Left forelimb (tissue), 1 donor: ENCODE data around the gene FOXK2.

Source experiments
- DNase-seq: peaks from one replicate; pipeline ENCODE4 v3.0.0-alpha.2; 2018; ENCODE audit warnings: low spot score

Gene FOXK2

DNA sequence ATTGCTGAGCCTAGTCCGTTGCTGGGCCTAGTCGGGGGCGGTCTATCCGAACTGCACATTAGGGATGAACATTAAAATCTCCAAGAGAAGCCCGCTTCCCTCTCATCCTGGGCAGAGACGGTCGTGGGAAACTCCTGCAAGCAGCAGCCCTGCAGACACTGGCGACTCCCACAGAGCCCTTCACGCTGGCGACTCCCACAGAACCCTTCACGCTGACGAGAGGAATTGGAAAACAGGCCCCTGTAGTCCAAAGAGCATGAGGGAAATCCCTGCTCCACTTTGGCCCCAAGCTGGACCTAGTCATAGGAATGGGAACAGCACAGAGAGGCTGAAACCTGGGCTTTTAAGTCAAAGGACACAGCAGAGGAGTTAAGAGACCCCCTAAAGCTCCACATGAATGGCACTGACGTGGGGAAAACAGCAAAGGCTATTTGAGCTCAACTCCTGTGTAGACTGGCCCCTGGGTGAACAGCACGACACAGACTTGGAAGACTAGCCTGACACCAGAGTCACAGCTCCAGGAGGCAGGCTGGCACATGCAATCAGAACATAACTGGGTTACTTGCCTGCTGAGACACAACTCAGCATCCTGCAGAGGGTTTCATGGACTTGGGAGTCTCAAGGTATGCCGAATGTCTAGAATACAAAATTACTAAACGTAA lies 86.5 kb downstream of the FOXK2 start:
- DNase-seq, result no peak

DNA sequence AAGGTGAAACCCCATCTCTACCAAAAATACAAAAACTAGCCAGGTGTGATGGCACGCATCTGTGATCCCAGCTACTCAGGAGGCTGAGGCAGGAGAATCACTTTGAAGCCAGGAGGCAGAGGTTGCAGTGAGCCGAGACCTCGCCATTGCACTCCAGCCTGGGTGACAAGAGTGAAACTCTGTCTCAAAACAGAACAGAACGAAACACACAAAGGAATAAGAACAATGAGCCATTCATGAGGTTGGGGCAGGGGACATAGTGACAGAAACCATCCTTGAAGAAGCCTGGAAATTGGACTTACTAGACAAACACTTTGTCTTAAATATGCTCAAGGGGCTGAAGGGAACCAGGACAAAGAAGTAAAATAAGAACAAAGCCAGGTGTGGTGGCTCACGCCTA lies 89.3 kb downstream of the FOXK2 start:
- DNase-seq, result no peak

GRCh38 chr17:82609655-82610054 lies 90.1 kb downstream of the FOXK2 start:
- no peak for DNase-seq

GRCh38 chr17:82611140-82612058 lies 91.9 kb downstream of the FOXK2 start:
- no peak for DNase-seq

GRCh38 chr17:82613283-82614094 lies 94.0 kb downstream of the FOXK2 start:
- no peak for DNase-seq

DNA sequence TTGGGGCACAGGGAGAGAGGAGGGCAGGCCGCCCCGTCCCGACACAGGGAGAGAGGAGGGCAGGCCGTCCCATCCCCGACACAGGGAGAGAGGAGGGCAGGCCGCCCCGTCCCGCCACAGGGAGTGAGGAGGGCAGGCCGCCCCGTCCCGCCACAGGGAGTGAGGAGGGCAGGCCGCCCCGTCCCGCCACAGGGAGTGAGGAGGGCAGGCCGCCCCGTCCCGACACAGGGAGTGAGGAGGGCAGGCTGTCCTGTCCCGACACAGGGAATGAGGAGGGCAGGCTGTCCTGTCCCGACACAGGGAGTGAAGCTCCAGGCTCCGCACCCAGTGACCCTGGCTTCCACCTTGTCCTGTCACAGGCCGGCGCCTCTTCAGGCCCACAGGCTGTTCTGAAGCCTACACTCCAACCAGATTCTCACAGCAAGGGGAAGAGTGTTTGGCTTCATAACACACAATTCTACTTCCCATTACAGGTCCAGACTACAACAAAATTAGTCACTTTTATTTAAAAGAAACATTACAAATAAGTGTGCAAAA lies 94.6 kb downstream of the FOXK2 start:
- no peak for DNase-seq

DNA sequence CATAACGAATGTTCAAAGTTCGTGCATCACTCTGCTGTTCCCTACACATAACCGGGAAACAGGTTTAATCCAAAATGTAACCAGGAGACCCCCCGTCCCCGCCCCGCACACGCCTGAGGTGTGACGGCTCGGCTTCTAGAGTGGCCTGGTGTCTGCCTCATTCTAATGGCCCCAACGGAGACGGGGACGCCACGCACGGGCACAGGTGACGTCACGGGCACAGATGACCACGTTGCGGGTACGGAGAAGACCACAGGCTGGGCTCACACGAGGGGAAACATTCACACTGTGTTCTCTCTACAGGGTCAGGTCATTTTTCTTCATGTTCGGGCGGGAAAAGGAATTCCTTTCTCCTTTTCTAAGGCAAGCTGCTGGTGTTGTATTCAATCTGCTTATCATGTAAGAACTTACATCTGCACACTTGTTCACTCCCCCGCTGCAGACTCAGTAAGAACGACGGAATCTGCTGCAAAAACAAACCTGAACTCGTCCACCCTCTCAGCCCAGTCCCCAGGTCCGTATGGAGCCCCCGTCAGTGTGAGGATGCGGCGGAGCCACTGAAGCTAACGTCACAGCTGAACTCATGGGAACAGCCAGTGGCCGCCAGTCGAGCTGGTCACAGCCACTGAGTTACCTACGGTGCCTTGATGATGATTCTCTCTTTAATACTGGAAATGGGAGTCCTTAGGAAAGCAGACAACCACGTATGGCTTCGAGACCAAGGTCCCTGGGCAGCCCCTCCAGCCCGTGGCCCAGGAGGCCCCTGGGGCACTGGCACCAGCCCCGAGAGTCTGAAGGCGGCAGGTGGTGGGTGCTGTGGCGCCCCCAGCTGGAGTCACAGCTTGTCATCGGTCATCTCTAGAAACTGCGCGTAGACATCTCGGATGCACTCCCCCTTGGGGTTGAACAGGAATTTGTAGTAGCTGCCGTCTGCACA lies 95.8 kb downstream of the FOXK2 start:
- no peak for DNase-seq

- no peak for DNase-seq
These were observed 96.6 kb downstream of the FOXK2 start for GRCh38 chr17:82616021-82616711.

DNA sequence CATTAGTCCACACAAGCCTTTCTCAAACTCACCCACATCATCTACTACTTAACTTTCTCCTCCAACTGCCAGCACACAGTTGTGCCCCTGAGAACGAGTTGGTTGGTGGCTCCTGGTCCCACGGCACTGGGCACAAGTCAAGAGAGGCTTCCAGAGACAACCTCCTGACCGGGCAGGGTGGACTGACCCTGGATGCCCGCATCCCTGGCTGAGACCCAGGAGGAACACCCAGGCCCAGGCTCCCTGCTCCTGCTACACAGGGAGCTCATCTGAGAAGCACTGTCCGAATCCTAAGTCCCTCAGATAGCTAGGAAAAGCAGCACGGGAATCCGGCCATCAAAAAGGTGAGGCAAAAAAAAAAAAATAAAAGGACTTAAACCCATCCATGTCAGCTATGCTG lies 99.7 kb downstream of the FOXK2 start:
- DNase-seq, result no peak

DNA sequence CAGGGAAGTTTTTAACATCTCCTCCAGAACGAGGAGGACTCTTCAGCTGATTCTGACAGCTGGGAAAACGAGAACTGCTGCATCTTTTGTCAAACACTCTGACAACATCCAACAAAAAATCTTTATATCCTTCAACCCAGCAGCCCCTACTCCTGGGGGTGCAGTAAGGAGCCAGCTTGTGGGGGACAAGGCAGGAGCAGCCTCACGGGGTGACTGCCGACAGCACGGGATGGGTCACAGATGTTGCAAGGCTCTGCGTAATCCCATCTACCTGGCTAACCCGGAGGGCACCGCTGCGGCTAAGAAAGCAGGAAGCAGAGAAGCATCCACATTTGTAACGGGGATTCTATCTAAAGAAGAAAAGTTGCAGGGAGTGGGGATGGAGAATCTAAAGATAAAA lies 100.1 kb downstream of the FOXK2 start:
- no peak for DNase-seq

GRCh38 chr17:82623707-82624106 lies 104.2 kb downstream of the FOXK2 start:
- DNase-seq, result no peak

GRCh38 chr17:82627405-82627804 lies 107.9 kb downstream of the FOXK2 start:
- DNase-seq, result no peak

DNA sequence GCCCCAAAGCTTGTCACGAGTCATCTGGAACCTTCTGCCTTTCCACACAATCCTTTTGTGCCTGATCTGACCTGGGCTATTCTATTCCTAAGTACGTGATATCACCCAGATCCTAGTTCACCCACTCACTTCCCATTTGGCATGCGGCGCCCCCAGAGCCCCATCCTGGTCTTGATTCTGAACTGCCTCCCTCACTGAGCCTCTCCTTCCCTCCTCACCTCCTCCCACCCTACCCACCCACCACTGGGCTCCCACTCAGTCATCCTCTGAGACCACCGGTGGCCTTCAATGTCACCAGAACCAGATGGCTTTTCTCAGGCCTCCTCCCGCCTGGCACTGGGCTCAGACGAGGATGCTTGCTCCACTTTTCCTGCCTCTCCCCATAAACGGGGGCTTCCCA lies 110.2 kb downstream of the FOXK2 start:
- no peak for DNase-seq

DNA sequence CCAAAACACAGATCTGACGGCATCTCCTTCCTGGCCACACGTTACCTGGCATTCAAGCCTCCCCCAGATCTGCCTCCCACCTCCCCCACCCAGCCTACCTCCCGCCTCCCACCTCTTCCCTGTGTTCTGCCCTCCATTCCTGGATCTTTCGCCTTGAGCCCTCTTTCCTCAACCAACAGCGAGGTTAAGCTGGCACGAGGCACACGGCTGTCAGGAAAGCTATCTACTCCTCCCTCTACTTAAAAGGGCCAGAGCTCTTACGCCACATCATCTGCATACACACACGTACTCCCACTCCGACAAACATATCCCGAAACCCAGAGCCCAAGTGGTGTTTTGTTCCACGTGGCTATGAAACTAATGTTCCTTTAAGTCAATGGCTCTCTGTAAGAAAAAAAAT lies 110.7 kb downstream of the FOXK2 start:
- DNase-seq, result no peak

GRCh38 chr17:82631544-82631943 lies 112.0 kb downstream of the FOXK2 start:
- no peak for DNase-seq

GRCh38 chr17:82632451-82632850 lies 112.9 kb downstream of the FOXK2 start:
- no peak for DNase-seq

GRCh38 chr17:82633343-82633742 lies 113.8 kb downstream of the FOXK2 start:
- DNase-seq, result no peak

DNA sequence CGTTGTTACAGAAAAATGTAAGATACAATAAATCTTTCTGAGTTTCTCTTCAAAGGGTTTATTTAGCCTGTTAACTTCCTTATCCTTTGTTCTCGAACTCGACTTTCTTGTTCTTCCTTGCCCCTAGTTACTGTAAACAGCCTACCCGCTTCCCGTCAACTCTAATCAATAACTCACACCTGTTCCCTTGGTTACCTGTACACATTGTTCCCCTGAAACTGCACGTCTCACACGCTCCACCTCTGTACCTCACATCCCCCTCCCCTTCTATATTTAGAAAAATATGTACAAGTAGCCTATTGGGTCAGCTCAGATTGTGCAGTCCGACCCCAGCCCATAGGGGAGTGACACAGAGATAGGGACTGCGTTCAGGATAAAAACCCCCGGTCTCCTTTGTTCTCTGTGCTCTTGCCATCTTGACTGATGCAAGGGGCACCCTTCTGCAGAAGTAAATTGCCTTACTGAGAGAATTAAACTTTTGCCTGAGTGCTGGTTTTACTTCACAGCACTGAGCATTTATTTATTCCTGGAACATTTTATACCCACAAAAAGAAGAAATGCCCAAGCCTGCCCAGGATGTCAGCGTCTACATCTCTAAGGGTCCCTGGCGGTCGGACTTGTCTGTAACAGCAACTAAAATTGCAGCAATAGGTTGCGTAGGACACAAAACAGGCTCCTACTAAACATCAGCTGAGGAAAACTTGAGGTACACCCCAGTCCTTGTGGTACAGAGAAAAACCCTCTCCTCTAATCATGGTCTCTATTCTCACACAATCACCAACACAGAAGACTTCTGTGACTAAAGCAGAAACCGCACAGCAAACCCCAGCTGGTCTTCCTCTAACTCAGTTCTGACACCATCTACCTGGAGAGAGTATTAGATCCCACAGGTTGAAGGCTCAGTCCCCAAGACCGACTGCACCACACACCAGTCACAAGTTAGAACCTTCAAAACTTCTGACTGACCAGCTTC lies 117.4 kb downstream of the FOXK2 start:
- DNase-seq, result no peak

DNA sequence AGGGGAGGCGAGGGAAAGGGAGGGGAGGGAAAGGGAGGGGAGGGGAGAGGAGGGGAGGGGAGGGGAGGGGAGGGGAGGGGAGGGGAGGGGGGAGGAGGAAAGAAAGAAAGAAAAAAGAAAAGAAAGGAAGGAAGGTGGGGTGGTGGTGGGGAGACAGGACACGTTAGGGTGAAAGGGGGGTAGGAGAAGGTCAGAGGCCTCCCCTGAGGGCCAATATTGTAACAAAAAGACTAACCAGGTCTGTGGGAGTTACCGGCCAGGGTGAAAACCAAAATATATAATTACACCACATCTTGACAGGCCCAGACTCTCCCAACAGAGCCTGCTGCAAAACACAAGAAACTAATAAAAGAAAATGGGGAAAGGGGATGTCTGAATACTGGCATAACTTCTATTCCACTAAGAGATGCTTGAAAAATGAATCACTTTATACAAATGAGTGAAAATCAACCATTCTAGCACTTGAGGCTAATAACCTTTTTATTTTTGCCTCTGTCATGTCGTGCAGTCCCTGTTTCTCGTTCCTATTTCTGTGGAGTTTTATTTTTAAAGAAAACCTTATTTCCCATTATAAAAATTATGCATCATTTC lies 118.7 kb downstream of the FOXK2 start:
- DNase-seq, result no peak
